Measurements from ENCODE around the gene CLDN7. TPM values are rescaled to one million over a fixed set of nuclear protein-coding genes. Genes with fewer than 3 reads are reported as not detected.

The CLDN7 gene
- total RNA-seq, result 0.12 and 0.49 TPM in 2 replicates

- intact Hi-C loops (cut with micrococcal nuclease), result loop anchor here (2.0 kb wide), 1 partner anchor 18 kb away; the partner anchor contains the start of gene SLC2A4
These were observed at the start of gene CLDN7 for GRCh38 chr17:7262192-7262934. Gene CLDN7, minus strand, starts transcription at chr17:7262478. Its CDS starts 435 bp downstream, at chr17:7262043.

- intact Hi-C loops (cut with micrococcal nuclease), result no loop called here
These were observed 48.9 kb upstream of the CLDN7 start for GRCh38 chr17:7311110-7311705.

- intact Hi-C loops (cut with micrococcal nuclease), result loop anchor here (1.0 to 10.0 kb wide), 4 partner anchors 27 to 1822 kb away; partner anchors contain the start of genes ACAP1, DERL2, KIAA0753 and MIS12
These were observed 47.4 kb upstream of the CLDN7 start for GRCh38 chr17:7309628-7310027.

- intact Hi-C loops (cut with micrococcal nuclease), result loop anchor here (1.0 to 10.0 kb wide), 4 partner anchors 27 to 1822 kb away; partner anchors contain the start of genes ACAP1, DERL2, KIAA0753 and MIS12
These were observed 46.6 kb upstream of the CLDN7 start for GRCh38 chr17:7308625-7309433.

- intact Hi-C loops (cut with micrococcal nuclease), result loop anchor here (1.0 to 10.0 kb wide), 22 partner anchors 7 to 1821 kb away; partner anchors contain the start of genes ATP1B2, DERL2, DVL2 and ELP5
These were observed 45.7 kb upstream of the CLDN7 start for GRCh38 chr17:7307686-7308624.

- intact Hi-C loops (cut with micrococcal nuclease), result loop anchor here (1.0 to 10.0 kb wide), 22 partner anchors 8 to 1820 kb away; partner anchors contain the start of genes ATP1B2, DERL2, DVL2 and ELP5
These were observed 44.8 kb upstream of the CLDN7 start, which contains the start of gene EIF5A for GRCh38 chr17:7306911-7307685. Gene EIF5A, plus strand, starts transcription at chr17:7307628. Its CDS starts 2,008 bp downstream, at chr17:7309636.

- intact Hi-C loops (cut with micrococcal nuclease), result loop anchor here (10.0 kb wide), 1 partner anchor 659 kb away; the partner anchor contains the start of genes KIAA0753 and TXNDC17
These were observed 41.9 kb upstream of the CLDN7 start for GRCh38 chr17:7304179-7304578.

- intact Hi-C loops (cut with micrococcal nuclease), result loop anchor here (1.0 to 10.0 kb wide), 5 partner anchors 16 to 251 kb away; partner anchors contain the start of gene ELP5
These were observed 34.0 kb upstream of the CLDN7 start for GRCh38 chr17:7296189-7296861.

GRCh38 chr17:7295230-7296180 lies 33.2 kb upstream of the CLDN7 start:
- intact Hi-C loops (cut with micrococcal nuclease), result loop anchor here (1.0 to 10.0 kb wide), 5 partner anchors 15 to 250 kb away; partner anchors contain the start of gene ELP5

- intact Hi-C loops (cut with micrococcal nuclease), result loop anchor here (1.0 to 10.0 kb wide), 3 partner anchors 13 to 160 kb away; partner anchors contain the start of genes ACAP1 and EIF5A
These were observed 32.4 kb upstream of the CLDN7 start, which contains the start of gene YBX2 for GRCh38 chr17:7294614-7295153. Gene YBX2, minus strand, starts transcription at chr17:7294639. Its CDS starts 139 bp downstream, at chr17:7294500.

GRCh38 chr17:7293816-7294613 lies 31.7 kb upstream of the CLDN7 start:
- intact Hi-C loops (cut with micrococcal nuclease), result loop anchor here (1.0 to 10.0 kb wide), 3 partner anchors 13 to 159 kb away; partner anchors contain the start of genes ACAP1 and EIF5A

- intact Hi-C loops (cut with micrococcal nuclease), result loop anchor here (10.0 kb wide), 1 partner anchor 158 kb away; no protein-coding TSS in a partner anchor
These were observed 30.9 kb upstream of the CLDN7 start for GRCh38 chr17:7293159-7293558.

GRCh38 chr17:7292729-7293128 lies 30.5 kb upstream of the CLDN7 start:
- intact Hi-C loops (cut with micrococcal nuclease), result loop anchor here (10.0 kb wide), 1 partner anchor 158 kb away; no protein-coding TSS in a partner anchor

- intact Hi-C loops (cut with micrococcal nuclease), result loop anchor here (10.0 kb wide), 1 partner anchor 157 kb away; no protein-coding TSS in a partner anchor
These were observed 29.9 kb upstream of the CLDN7 start for GRCh38 chr17:7292194-7292593.

GRCh38 chr17:7290685-7291084 lies 28.4 kb upstream of the CLDN7 start:
- intact Hi-C loops (cut with micrococcal nuclease), result loop anchor here (10.0 kb wide), 1 partner anchor 156 kb away; no protein-coding TSS in a partner anchor

Measured in T-helper 1 cell treated with Interleukin-12 subunit alpha and Interleukin-12 subunit beta and Interleukin-4 antibody, amounts not matched to agents 30 ng/mL and 1 ng/mL, for 36 hours (primary cell).